Measurements from ENCODE around the gene LUC7L3. TPM values are rescaled to one million over a fixed set of nuclear protein-coding genes. Genes with fewer than 3 reads are reported as not detected.
A peak's percentile ranks its signal among the peaks of the same experiment; 100 is the strongest.

The LUC7L3 gene
- total RNA-seq, 8 experiments from 2014 or later = 118 to 263 (median 161) TPM

DNA sequence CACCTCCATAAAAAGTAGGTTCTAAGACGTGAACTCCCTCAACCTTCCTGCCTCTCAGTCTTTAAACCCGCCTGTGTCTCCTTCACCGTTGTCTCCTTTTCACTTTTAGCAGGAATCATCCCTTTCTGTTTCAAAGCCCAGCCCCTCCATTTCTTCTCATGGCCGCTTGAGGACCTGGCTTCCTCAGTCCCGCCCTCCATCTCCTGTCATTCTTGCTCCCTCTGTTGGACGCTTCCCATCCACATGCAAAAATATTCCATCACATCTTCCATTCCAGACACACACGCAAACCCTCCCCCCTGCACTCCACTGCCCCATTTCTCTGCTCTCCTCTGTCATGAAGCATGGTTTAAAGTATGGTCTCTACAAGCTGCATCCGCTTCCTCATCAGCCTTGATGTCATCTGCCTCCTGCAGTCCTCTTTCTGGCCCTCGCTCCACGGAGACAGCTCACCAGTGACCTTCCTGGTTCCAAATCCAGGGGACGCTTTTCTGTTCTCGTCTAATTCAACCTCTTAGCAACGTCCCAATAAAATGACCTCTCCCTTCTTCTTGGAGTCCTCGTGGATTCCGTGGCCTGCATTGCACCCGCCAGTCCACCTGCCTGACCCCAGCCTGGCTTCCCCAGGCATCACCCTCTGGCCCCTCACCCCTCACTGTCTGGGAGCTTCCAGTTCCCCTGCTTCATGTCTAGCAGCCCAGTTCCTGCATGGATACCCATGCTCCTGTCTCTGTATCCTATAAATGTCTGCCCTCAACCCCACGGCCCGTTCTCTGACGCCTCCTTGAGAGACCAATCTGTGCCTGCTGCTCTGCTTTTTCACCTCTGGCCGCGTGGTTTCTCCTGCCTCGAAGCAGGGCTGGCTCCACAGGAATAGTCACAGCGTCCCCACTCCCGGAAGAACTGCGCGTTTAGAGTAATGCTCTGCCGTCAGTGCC, 37.9 kb upstream of the LUC7L3 start:
- 13 to 93% (median 66%) methylated on average over 3 to 24 of the region's 27 CpGs for WGBS, 10 experiments
- in situ Hi-C loops (cut with MboI; ENCODE audit: low pct_unique_long_range_greater_than_20kb in 2 of 9, low sequenced_read_pairs in 9 of 9, unreplicated experiment in 9 of 9) = loop anchor here in 1 of 9 experiments (10.0 kb wide), 1 partner anchor 137 kb away; the partner anchor contains the start of gene SPATA20
- Histone ChIP-seq H3K4me3 (no peak overlapping the region), H3K27ac (no peak overlapping the region), H3K4me1 (replicated peaks in 1 of 2) (peaks cover 11 to 14% of the 10 kb centered on the region in 2 donors)
- ATAC-seq (replicated peaks in 6 of 8) = peak; percentile 79 to 98 (median 86)

- no peak overlapping the region for H3K27ac ChIP-seq
- no peak for ATAC-seq (replicated peaks in 6 of 8)
- in situ Hi-C loops (cut with MboI; ENCODE audit: low pct_unique_long_range_greater_than_20kb in 2 of 9, low sequenced_read_pairs in 9 of 9, unreplicated experiment in 9 of 9) = loop anchor here in 1 of 9 experiments (10.0 kb wide), 1 partner anchor 138 kb away; the partner anchor contains the start of gene SPATA20
- H3K4me3 ChIP-seq = no peak overlapping the region
- peaks cover 11 to 14% of the 10 kb centered on the region in 2 donors for H3K4me1 ChIP-seq (replicated peaks in 1 of 2)
- WGBS, 10 experiments = 57 to 100% (median 88%) methylated on average over 1 to 3 of the region's 3 CpGs; no CpG with 5 or more reads in 3 of the 10 experiments
Measured at GRCh38 chr17:50682441-50682840, 37.0 kb upstream of the LUC7L3 start.

GRCh38 chr17:50682938-50683337, 36.5 kb upstream of the LUC7L3 start:
- no peak overlapping the region for H3K27ac ChIP-seq
- peaks cover 11 to 14% of the 10 kb centered on the region in 2 donors for H3K4me1 ChIP-seq (replicated peaks in 1 of 2)
- H3K4me3 ChIP-seq = no peak overlapping the region
- in situ Hi-C loops (cut with MboI; ENCODE audit: low pct_unique_long_range_greater_than_20kb in 2 of 9, low sequenced_read_pairs in 9 of 9, unreplicated experiment in 9 of 9) = loop anchor here in 1 of 9 experiments (10.0 kb wide), 1 partner anchor 138 kb away; the partner anchor contains the start of gene SPATA20
- 67 to 100% (median 83%) methylated on average over 1 to 3 of the region's 3 CpGs; no CpG with 5 or more reads in 2 of the 10 experiments for WGBS, 10 experiments
- no peak for ATAC-seq (replicated peaks in 6 of 8)

DNA sequence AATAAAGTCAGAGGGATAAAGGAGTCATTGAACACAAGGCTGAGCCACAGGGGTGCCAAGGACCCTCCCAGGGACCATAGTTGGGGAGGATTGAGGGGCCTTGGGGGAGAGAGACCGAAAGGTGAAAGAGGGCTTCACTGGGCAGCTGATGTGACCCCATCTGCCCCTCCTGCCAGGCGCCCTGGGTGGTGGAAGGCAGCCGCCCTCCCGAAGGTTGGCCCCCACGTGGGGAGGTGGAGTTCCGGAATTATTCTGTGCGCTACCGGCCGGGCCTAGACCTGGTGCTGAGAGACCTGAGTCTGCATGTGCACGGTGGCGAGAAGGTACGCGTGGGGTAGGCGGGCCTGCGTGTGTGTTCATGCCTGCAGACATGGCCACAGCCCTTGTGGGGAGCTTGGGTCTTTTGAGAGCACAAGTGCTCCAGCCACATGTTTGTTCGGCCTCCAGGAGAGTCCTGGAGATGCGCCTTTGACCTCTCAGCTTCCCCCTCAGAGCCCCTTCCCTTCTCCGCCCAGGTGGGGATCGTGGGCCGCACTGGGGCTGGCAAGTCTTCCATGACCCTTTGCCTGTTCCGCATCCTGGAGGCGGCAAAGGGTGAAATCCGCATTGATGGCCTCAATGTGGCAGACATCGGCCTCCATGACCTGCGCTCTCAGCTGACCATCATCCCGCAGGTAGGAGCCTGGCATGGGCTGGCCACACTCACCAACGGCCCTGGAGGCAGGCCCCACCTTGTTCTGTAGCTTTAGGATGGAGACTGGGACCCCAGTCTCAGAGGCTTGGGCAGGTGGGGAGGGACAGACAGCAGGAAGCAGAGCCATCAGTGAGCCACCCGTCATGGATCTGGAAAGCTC, 35.7 kb upstream of the LUC7L3 start:
- 65 to 100% (median 92%) methylated on average over 3 to 12 of the region's 28 CpGs; no CpG with 5 or more reads in 5 of the 10 experiments for WGBS, 10 experiments

DNA sequence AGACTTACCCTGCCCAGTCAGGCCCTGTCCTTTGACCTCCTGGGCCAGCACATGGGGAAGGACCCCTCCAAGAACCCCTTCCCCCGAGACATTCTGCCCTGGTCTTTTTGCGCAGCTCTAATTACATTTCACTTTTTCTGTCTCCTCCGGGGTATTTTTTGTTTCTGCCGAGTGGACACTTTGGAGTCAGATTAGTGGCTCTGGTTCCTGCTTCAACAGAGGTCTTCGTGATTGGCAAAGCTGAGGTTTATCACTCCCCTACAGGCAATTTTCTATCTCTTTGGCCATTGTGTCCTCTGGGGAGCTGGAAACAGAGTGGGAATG, 35.2 kb upstream of the LUC7L3 start:
- Histone ChIP-seq H3K27ac (no peak overlapping the region), H3K4me1 (replicated peaks in 1 of 2) (peaks cover 17 to 19% of the 10 kb centered on the region in 2 donors), H3K4me3 (no peak overlapping the region)
- 55 to 100% (median 84%) methylated on average over 1 to 4 of the region's 5 CpGs; no CpG with 5 or more reads in 4 of the 10 experiments for WGBS, 10 experiments
- in situ Hi-C loops (cut with MboI; ENCODE audit: low pct_unique_long_range_greater_than_20kb in 2 of 9, low sequenced_read_pairs in 9 of 9, unreplicated experiment in 9 of 9) = loop anchor here in 1 of 9 experiments (10.0 kb wide), 1 partner anchor 139 kb away; the partner anchor contains the start of gene SPATA20
- ATAC-seq (replicated peaks in 6 of 8) = no peak

More for the DNA sequence above, 35.7 kb upstream of the LUC7L3 start:
- Histone ChIP-seq H3K4me3 (no peak overlapping the region), H3K27ac (no peak overlapping the region), H3K4me1 (replicated peaks in 1 of 2) (peaks cover 14% of the 10 kb centered on the region in 2 donors)
- in situ Hi-C loops (cut with MboI; ENCODE audit: low pct_unique_long_range_greater_than_20kb in 2 of 9, low sequenced_read_pairs in 9 of 9, unreplicated experiment in 9 of 9) = loop anchor here in 1 of 9 experiments (10.0 kb wide), 1 partner anchor 139 kb away; the partner anchor contains the start of gene SPATA20
- no peak for ATAC-seq (replicated peaks in 6 of 8)

- WGBS, 10 experiments = 50 to 100% (median 87%) methylated on average over 2 to 7 of the region's 15 CpGs; no CpG with 5 or more reads in 5 of the 10 experiments
- ATAC-seq (replicated peaks in 6 of 8) = no peak
- peaks cover 22 to 25% of the 10 kb centered on the region in 2 donors for H3K4me1 ChIP-seq (replicated peaks in 1 of 2)
- no peak overlapping the region for H3K27ac ChIP-seq
- in situ Hi-C loops (cut with MboI; ENCODE audit: low pct_unique_long_range_greater_than_20kb in 2 of 9, low sequenced_read_pairs in 9 of 9, unreplicated experiment in 9 of 9) = loop anchor here in 1 of 9 experiments (10.0 kb wide), 1 partner anchor 140 kb away; the partner anchor contains the start of gene SPATA20
- H3K4me3 ChIP-seq = no peak overlapping the region
Measured at GRCh38 chr17:50684612-50685333, 34.6 kb upstream of the LUC7L3 start.

GRCh38 chr17:50685334-50685665, 34.1 kb upstream of the LUC7L3 start:
- 70 to 100% (median 85%) methylated on average over 1 of the region's 1 CpG; no CpG with 5 or more reads in 2 of the 10 experiments for WGBS, 10 experiments
- no peak for ATAC-seq (replicated peaks in 6 of 8)

DNA sequence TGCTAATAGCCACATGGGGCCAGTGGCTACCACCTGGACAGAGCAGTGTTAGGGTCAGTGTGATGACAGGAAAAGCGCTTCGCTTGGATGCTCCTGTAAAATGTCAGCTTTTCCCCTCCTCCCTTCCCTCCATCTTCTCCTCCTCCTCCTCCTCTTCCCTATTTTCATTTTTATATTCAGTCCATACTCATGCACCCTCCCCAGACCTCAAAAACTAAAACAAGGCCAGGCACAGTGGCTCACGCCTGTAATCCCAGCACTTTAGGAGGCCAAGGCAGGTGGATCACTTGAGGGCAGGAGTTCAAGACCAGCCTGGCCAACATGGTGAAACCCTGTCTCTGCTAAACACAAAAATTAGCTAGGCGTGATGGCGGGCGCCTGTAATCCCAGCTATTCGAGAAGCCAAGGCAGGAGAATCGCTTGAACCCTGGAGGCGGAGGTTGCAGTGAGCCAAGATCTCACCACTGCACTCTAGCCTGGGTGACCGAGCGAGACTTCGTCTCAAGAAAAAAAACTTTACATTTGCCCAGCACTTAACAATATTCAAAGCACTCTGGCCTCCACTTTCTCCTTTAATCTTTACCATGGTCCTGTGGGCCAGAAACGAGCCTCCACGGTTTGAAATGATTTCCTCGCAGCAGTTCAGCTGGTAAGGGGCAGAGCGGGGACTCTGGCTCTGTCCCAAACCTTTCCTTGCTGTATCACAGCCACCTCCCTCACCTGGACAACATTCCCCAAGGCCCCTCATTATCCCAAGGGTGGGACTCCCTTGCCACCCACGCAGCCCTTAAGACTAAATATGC, 33.5 kb upstream of the LUC7L3 start:
- in situ Hi-C loops (cut with MboI; ENCODE audit: low pct_unique_long_range_greater_than_20kb in 2 of 9, low sequenced_read_pairs in 9 of 9, unreplicated experiment in 9 of 9) = loop anchor here in 1 of 9 experiments (10.0 kb wide), 1 partner anchor 141 kb away; the partner anchor contains the start of gene SPATA20

More at GRCh38 chr17:50685334-50685665, 34.1 kb upstream of the LUC7L3 start:
- no peak overlapping the region for H3K27ac ChIP-seq
- in situ Hi-C loops (cut with MboI; ENCODE audit: low pct_unique_long_range_greater_than_20kb in 2 of 9, low sequenced_read_pairs in 9 of 9, unreplicated experiment in 9 of 9) = loop anchor here in 1 of 9 experiments (10.0 kb wide), 1 partner anchor 140 kb away; the partner anchor contains the start of gene SPATA20
- peaks cover 27 to 30% of the 10 kb centered on the region in 2 donors for H3K4me1 ChIP-seq (replicated peaks in 1 of 2)
- H3K4me3 ChIP-seq = no peak overlapping the region

DNA sequence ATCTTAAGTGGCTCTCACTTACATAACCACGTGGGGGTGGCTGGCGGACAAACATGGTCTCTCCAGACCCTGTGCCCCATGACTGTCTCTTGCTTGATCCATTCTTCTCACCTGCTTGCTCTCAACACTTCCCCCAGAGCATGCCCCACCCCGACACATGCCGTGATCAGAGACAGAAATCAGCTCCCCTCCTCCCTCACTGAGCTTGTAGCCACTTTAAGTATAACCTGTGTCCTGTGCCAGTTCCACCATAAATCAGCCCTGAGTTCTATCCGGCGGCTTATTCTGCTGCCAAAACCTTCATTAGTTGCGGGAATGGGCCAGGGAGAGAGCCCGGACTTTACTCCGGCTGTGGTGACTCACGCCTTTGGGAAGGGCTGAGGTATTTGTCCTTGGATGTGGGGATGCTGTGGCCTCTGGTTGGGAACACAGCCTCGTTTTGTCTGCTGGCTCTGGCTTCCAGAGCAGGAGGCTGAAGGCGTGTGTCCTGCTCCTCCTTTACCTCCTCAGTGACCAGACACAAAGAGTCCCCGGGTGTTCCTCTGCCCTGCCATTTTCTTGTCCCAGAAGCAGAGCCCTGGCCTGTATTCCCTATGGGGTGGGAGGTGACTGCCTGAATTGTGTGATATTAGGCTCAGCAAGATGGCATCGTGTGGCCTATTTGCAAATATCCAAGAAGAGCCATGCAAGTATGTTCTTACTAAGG, 32.8 kb upstream of the LUC7L3 start:
- Histone ChIP-seq H3K4me3 (no peak overlapping the region), H3K27ac (no peak overlapping the region), H3K4me1 (replicated peaks in 1 of 2) (peaks cover 33% of the 10 kb centered on the region in 2 donors)
- WGBS, 10 experiments = 8 to 74% (median 47%) methylated on average over 1 to 6 of the region's 14 CpGs; no CpG with 5 or more reads in 3 of the 10 experiments
- ATAC-seq (replicated peaks in 6 of 8) = peak in 4 of 8 experiments; percentile 9 to 93 (median 71)
- in situ Hi-C loops (cut with MboI; ENCODE audit: low pct_unique_long_range_greater_than_20kb in 2 of 9, low sequenced_read_pairs in 9 of 9, unreplicated experiment in 9 of 9) = loop anchor here in 1 of 9 experiments (10.0 kb wide), 1 partner anchor 142 kb away; the partner anchor contains the start of gene SPATA20

More for the DNA sequence above, 33.5 kb upstream of the LUC7L3 start:
- Histone ChIP-seq H3K4me3 (no peak overlapping the region), H3K4me1 (replicated peaks in 1 of 2) (peaks cover 33% of the 10 kb centered on the region in 2 donors), H3K27ac (no peak overlapping the region)
- 78 to 93% (median 91%) methylated on average over 5 to 14 of the region's 17 CpGs; no CpG with 5 or more reads in 3 of the 10 experiments for WGBS, 10 experiments
- no peak for ATAC-seq (replicated peaks in 6 of 8)

GRCh38 chr17:50687200-50688066, 32.0 kb upstream of the LUC7L3 start:
- in situ Hi-C loops (cut with MboI; ENCODE audit: low pct_unique_long_range_greater_than_20kb in 2 of 9, low sequenced_read_pairs in 9 of 9, unreplicated experiment in 9 of 9) = loop anchor here in 1 of 9 experiments (10.0 kb wide), 1 partner anchor 143 kb away; the partner anchor contains the start of gene SPATA20
- Histone ChIP-seq H3K27ac (no peak overlapping the region), H3K4me1 (replicated peaks in 1 of 2) (peaks cover 35 to 40% of the 10 kb centered on the region in 2 donors), H3K4me3 (no peak overlapping the region)
- WGBS, 10 experiments = 90 to 100% (median 92%) methylated on average over 1 to 6 of the region's 16 CpGs; no CpG with 5 or more reads in 5 of the 10 experiments
- ATAC-seq (replicated peaks in 6 of 8) = no peak

Measured in motor neuron (in vitro differentiated cells).